GM19351 (cell line): ENCODE data around the gene CTRB2.
"Not testable (repeated sequence)": the region's sequence is repeated elsewhere in the genome, so short reads cannot be mapped to it uniquely, and the experiment has no call there.

Experiments
- ATAC-seq: cut with Tn5 transposase; IDR thresholded peaks from one replicate; pipeline ENCODE4 v1.9.1; 2021; ENCODE audit warnings: mild to moderate bottlenecking, moderate library complexity; ENCODE audit not compliant: unreplicated experiment

CTRB2 gene

GRCh38 chr16:75242436-75243078 is 35.6 kb upstream of the CTRB2 start:
- not testable (repeated sequence) for ATAC-seq

- ATAC-seq, result no peak
Observed at GRCh38 chr16:75241955-75242354, 35.0 kb upstream of the CTRB2 start.

- ATAC-seq, result no peak
Observed at GRCh38 chr16:75241412-75241811, 34.5 kb upstream of the CTRB2 start.

- ATAC-seq, result not testable (repeated sequence)
Observed at GRCh38 chr16:75240633-75241032, 33.7 kb upstream of the CTRB2 start.

- ATAC-seq, result no peak
Observed at GRCh38 chr16:75239542-75240122, 32.7 kb upstream of the CTRB2 start.

- no peak for ATAC-seq
Observed at GRCh38 chr16:75238853-75239541, 32.0 kb upstream of the CTRB2 start.

GRCh38 chr16:75238132-75238852 is 31.3 kb upstream of the CTRB2 start:
- no peak for ATAC-seq

- no peak for ATAC-seq
Observed at GRCh38 chr16:75237398-75238131, 30.6 kb upstream of the CTRB2 start.

GRCh38 chr16:75236736-75237397 is 29.9 kb upstream of the CTRB2 start:
- no peak for ATAC-seq

GRCh38 chr16:75236232-75236631 is 29.3 kb upstream of the CTRB2 start:
- ATAC-seq, result no peak

GRCh38 chr16:75235721-75236193 is 28.8 kb upstream of the CTRB2 start:
- ATAC-seq, result no peak

- no peak for ATAC-seq
Observed at GRCh38 chr16:75234856-75235696, 28.1 kb upstream of the CTRB2 start.

GRCh38 chr16:75233611-75233938 is 26.6 kb upstream of the CTRB2 start:
- no peak for ATAC-seq

GRCh38 chr16:75231570-75231969 is 24.6 kb upstream of the CTRB2 start:
- ATAC-seq, result no peak

- ATAC-seq, result no peak
Observed at GRCh38 chr16:75230471-75231110, 23.6 kb upstream of the CTRB2 start.

GRCh38 chr16:75229172-75230031 is 22.4 kb upstream of the CTRB2 start:
- ATAC-seq, result no peak

- ATAC-seq, result no peak
Observed at GRCh38 chr16:75228143-75228976, 21.4 kb upstream of the CTRB2 start.
